ENCODE results near the gene BACH2.

The BACH2 gene

DNA sequence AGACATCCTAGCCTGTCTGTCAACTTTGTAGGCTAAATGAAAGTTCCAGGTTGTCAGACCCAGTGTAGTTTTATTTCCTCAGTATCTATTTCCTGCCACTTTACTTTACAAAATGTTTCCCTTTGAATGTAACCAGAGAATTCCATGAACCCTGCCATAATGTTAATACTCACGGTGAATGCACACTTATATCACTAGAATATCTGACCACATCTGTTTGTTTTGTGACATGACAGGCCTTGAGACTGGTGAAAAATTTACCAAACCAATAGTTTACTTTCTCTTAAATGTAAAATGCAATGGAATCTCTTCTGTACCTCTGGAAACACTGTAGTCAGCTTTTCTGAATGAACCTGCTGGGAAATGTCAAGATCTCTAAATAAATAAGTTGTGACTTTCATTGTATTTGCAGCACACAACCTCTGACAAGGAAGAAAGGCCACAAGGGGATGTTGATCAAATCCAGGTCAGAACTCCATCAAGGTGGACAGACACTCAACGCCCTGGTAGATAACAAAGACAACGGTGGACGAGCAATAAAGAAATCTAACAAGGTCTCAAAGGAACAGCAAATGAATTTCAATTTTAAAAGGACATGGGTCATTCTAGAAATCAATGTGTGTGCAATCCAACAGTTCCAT lies 59.2 kb downstream of the BACH2 start:
- DNase-seq (ENCODE audit: low read depth): no peak

DNA sequence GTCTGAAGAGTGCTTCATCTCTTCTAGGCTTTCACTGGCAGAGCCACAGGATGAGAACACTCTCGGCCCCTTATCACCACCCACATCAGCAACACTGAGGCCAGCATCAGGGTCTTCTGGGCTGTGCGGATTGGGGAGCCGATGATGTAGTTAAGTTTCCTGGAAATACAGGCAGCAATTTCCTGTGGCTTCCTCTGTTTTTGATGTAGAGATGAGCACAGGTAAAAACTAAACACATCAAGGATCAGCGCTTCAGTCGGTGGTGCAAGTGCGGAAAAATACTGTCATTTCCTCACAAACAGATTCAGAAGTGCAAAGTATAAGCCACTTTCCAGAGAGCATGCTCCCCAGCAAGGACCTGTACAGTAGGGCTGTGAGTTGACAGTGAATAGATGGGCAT lies 62.6 kb downstream of the BACH2 start:
- DNase-seq (ENCODE audit: low read depth): peak; percentile 38

DNA sequence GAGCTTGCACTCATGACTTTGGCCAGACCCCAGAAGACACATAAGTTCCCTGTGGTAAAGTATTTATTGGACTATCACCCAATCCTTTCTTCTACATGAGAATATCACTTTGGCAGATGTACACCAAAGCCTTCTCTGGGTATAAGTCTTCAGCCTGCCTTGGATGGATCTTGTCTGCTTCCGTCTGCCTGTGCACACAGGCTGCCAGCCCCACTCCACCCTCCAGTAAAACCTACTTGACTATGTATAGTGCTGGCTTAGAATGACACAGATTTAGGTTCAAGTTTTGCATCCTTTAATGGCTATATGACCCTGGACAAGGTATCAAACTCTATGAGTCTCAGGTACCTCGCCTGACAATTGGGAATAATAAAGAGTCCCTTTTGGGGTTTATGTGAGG lies 63.4 kb downstream of the BACH2 start:
- DNase-seq (ENCODE audit: low read depth): no peak

DNA sequence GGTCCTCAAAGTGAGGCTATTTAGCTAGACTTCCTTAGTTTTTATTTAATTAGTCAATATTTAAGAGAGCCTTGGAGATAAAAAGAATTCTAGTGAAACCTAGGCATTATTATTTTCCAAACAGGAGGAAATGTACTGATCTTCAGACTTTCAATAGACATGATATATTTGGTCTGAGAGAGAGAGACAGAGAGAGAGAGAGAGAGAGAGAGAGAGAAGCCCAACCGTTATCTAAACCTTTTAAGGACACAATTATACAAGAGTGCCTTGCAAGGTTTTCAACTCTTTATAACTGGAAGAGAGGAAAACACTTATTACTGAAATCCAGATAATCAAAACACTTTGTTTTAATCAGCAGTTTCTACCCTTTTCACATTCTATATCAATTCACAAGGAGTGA lies 64.8 kb downstream of the BACH2 start:
- no peak for DNase-seq (ENCODE audit: low read depth)

DNA sequence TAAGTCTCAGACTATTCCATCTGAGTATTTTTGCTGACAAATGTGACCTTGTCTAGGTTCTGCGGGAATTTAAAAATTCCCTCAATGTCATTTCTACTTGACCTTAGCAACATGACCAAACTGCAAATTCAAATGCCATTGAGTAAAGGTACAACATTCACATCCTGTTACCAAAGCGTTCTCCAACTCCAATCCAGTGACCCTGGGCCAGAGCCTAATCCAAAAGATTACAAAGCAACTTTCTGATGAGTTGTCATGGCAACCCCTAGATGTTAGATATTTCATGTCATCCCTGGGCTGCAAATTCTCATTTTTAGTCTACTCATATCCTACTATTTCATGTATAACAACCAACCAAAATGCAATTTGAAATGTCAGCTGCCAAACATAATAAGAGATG lies 65.3 kb downstream of the BACH2 start:
- DNase-seq (ENCODE audit: low read depth): no peak

DNA sequence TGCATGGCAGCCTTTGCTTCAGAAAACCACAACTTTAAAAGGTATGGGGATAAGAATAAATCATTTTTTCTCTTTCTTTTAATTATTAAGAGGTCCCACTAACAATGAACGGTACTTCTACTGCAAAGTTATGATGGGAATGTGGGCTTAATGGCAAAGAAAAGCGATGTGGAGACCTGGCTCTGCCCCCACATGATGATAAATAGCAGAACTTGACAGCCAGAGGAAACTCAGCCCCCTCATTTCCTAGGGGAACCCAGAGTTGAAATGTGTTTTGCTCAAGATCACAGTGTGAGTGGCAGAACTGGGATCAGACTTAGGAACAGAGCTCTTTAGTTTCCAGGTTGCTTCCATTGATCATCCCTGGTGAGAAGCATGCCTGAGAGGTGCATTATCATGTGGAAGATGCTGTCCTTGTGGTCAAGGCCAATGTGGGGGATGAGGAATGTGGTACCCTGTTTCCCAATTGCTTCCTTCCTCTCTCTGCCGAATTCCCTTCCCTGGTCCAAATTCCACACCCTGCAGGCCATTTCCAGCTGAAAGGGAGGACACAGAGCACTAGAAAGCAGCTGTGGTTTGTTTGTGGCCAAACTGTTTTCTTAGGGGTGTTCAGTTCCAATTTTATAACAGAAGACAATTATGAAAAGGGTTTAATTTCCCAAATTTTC lies 66.0 kb downstream of the BACH2 start:
- DNase-seq (ENCODE audit: low read depth): no peak

DNA sequence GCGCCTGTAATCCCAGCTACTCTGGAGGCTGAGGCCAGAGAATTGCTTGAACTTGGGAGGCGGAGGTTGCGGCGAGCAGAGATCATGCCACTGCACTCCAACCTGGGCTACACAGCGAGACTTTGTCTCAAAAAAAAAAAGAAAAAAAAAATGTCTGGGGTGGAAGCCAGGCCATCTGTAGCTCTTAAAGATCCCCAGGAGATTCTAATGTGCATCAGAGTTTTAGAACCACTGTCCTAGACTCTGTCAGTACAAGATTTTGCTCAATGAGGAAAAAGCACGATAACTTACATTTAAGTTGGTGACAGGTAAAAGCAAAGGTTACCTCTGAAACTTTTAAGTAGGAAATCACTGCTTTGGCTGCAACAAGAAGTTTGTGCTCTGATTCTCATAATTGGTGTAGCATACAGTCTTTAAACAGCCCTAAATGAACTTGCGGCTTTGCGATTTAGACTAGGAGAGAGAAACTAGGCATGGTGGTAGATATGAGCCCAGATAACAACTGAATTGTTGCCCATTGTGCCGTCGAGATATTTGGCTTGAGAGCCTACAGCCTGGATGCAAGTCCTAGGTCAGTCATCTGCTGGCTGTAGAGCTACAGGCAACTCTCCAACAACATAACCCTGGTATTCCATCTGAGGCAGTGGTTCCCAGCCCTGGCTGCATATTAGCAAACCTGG lies 67.2 kb downstream of the BACH2 start:
- DNase-seq (ENCODE audit: low read depth): no peak

DNA sequence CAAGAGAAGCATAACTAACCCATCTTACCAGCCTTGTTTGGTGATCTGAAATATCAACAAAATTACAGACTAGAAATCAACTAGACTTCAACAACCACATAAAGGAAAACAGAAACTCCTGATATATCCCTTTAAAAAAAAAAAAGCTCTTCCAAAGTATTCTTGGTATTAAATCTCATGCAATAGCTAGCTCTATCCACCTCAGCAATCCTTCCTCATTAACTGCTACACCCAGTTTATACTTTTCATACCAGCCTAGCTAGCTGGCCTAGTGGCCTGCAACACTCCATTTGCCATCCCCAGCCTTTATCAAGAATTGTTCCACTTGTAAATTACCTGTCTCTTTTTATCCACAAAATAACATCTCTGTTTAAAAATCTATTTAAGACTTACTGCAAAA lies 69.0 kb downstream of the BACH2 start:
- DNase-seq (ENCODE audit: low read depth): no peak

DNA sequence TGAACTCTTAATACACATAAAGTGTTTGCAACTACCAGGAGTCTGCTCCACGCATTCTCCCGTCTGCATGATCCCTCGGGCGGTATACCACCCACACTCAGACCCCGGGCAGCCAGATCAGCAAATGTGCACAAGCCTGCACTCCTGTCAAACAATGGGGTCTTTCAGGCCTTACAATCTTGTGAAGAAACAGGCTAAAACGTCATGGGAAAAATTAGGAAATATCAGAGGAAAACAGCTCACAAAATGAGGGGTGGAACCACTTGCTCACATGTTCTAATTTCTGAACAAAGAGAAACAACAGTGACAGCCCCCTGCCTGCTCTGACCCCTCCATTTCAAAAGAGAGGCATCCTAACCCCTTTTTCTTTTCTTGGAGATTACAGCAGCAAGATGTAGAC lies 69.4 kb downstream of the BACH2 start:
- no peak for DNase-seq (ENCODE audit: low read depth)

DNA sequence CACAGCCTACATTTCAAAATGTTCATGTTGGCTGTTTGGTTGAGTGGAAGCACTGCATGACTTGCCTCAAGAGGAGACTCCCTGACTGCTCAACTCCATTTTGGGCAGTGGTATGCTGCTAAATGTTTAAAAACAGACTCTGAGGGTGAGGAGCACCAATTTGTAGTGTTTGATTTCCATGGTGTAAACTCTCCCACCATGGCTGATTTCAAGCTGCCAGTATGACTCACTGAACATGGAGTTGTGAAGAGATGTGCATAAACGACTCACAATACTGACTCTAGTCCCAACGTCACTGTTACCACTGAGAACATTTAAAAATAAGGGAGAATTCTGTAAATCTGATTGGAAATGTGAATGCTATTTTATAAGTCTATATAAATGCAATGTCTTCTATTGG lies 70.4 kb downstream of the BACH2 start:
- DNase-seq (ENCODE audit: low read depth): no peak

DNA sequence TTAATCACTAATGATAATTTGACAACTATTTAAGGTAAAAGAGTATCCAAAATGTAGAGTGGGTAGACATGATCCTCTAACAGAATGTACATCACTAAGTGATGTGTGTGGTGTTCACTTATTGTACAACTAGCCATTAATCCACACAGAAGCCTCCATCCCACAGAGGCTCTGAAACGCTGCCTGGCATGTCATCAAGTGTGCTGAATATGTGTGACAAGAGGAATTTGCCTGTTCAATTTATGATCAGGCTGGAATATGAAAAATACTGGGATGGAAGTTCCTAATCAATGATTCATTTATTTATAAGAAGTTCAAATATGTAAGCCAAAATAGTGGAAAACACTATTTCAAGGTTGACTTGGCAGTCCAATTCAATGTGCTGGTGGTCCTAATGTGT lies 72.4 kb downstream of the BACH2 start:
- no peak for DNase-seq (ENCODE audit: low read depth)

DNA sequence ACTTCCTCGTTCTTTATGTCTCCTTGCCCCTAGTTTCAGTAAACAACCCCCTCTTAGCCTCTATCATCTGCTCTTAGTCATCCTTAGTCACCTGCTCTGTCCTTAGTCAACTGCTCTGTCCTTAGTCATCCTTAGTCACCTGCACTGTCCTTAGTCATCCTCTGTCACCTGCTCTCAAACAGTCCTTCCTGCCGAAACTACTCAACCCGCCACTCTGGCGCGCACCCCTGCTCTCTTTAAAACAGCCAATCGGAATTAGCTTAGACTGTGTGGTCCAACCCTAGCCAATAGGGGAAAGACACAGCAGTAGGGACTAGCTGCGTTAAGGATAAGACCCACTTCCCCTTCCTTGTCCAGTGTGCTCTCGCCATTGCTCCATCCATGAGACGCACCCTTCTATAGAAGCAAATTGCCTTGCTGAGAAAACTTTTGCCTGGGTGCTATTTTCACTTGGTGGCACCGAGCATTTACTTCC lies 73.9 kb downstream of the BACH2 start:
- no peak for DNase-seq (ENCODE audit: low read depth)

DNA sequence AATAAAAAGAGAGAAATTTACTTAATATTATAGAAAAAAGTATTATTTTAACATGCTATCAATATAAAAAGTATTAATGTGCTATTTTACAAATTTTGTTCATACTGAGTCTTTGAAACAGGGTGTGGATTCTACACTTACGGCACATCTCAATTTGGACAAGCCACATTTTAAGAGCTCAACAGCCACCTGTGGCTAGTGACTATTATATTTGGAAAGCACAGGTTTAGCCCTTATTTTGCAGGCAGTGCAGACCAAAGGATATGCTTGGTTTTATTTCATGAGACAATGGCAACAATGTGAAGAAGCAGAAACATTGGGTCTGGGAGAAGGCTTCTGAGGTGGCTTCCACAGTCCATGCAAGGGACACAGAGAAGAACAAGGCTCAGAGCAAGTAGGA lies 74.6 kb downstream of the BACH2 start:
- no peak for DNase-seq (ENCODE audit: low read depth)

DNA sequence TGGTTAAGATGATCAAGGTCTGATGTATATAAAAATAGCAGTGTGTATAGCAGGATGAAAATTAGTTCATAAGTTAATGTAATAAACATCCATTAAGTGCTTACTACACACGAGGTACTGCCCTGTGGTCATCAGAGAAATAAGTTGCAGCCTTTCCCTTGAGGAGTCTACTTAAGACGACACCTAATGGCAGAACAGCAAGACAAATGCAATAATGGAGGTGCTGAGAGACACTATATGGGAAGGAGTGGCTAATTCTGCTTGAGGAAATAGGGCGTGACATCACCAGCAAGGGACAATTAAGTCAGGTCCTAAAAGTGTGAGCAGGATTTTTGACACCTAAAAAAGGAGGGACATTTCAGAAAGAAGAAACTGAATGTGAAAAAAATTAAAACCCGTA lies 75.2 kb downstream of the BACH2 start:
- DNase-seq (ENCODE audit: low read depth): no peak

DNA sequence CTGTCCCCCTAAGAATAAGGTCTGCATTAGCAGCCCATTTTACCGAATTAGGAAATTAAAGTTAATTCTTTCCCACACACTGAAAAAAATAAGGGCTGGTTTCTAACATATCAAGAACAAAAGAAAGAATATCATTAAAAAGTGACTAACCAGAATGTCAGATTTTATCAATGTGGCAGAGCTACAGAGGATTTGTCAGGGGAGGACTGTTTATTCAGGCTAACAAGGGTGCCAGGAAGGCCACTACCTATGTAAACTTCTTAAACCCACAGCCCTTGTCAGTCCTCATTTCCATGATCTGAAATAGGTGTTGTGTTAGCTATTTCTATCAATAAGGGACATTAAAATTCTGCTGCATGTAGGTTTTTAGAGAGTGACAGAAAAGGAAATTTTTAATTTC lies 76.4 kb downstream of the BACH2 start:
- no peak for DNase-seq (ENCODE audit: low read depth)

DNA sequence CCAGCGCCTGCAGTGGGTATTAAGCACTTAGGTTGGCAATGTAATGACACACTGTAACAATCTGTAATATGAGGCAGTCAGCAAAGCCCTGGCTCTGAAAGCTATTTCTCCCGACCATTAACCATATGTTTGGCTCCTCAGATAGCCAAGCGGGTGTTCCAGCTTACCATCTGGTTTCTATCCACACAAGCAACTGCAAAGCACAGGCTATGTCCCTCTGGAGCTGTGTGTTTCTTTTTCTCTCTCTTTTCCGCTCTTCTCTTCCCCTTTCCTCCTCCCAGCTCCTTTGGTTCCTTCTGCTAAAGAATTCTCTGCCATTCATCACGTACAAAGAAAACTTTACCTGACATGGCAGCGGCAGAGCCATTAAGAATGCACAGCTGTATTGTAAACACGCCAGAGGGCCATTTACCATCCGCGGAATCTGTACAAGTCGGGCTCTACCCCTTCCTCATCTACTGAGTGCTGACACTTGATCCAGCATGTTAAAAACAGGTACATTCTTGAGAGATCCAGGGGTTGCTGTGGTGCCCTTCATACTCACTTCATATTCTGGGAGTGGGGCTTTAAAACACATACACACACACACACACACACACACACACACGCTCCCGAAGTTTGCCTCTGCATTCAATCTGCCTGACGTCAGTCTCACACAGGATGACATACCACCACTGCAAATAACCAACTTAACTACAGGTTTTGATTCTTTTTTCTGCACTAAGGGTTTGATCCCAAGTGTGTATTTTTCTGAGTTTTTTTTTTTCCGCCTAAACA lies 77.2 kb downstream of the BACH2 start:
- no peak for DNase-seq (ENCODE audit: low read depth)

DNA sequence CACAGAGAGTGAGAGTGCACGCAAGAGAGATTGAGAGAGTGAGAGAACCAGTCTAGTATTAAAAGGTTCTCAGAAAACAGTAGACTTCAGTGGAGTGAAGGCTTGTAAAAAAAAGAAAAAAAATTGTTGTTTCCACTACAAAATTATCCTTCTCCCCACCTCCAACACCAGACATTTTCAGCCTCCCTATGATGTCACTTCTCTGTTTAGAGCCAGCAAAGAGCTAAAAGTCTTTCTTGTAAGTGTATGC lies 77.8 kb downstream of the BACH2 start:
- no peak for DNase-seq (ENCODE audit: low read depth)

DNA sequence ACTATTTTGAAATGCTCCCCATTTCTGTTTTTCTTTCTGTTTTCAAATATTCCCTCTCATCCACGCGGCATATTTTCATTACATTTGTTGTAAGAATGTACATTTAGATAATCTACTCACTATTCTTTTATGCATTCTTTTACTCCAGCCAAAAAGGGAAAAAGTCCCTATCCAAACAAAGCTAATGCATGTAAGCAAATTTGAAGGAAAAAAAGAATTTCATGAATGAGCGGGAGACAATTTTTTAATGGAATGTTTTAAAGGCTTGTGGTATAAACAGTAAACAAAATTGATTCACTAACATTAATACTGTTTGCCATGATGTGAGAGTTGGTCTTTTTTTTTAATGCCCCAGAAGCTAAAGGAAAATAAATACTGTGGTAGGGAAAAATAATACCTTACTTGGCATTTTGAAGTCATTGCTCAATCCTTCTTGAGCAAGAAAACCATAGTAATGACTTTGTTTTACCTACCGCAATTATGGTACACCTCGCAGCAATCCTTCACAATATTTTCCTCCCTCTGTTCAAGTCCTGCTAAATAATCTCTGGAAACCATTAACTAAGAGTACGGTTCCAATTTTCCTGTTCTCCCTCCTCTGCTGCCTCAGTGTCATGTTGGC lies 79.0 kb downstream of the BACH2 start:
- no peak for DNase-seq (ENCODE audit: low read depth)

DNA sequence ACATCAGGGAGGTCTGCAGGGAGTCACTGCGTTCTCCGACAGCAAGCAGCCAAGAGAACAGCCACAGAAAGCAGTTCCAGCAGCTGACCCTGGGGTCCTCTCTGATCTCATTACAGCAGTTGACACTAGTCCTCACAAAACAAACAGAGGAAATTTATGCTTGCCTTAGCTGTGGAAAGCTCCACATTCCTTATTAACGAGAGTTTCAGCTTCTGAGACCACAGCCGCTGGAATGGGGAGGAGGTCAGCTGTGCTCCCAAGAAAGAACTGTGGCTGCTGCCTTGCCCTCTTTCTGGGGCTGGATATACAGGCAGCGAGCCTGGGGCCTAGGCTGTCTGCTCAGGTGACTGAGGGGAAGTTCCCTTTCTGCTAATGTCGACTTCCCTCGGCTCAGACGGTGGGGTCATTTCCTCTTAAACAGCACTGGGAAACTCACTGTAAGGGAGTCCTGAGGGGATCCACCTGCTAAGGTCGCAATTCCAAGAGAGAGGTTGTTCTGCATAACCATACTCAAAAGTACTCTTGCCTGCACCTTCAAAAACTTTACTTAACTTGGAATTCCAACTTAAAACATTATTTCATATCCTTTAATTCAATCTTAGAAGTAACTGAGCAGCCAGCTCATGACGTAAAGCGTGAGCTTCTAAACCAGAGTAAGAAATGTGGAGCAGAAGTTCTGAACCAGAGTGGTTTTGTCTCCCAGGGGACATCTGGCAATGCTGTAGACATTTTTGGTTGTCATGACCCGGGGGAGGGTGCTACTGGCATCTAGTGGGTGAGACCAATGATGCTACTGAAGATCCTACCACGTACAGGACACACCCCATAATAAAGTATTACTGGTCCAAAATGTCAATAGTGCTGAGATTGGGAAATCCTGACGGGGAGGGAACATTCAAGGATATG lies 80.3 kb downstream of the BACH2 start:
- no peak for DNase-seq (ENCODE audit: low read depth)

DNA sequence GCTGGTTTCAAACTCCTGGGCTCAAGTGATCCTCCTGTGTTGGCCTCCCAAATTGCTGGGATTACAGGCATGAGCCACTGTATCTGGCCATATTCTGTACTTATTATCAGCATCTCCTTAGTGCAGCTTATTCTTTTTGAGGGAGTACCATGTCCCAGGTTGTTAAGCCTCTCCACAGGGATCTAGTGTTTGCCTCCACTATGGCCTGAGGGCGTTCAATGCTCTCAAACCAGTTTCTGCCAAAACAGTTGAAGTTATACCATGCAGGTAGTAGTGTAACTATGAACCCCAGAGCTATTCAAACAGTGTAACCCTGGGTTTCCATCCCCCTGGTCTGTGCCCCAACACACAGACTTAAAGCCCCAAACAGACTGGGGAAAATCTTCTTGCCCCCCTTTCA lies 81.7 kb downstream of the BACH2 start:
- no peak for DNase-seq (ENCODE audit: low read depth)

DNA sequence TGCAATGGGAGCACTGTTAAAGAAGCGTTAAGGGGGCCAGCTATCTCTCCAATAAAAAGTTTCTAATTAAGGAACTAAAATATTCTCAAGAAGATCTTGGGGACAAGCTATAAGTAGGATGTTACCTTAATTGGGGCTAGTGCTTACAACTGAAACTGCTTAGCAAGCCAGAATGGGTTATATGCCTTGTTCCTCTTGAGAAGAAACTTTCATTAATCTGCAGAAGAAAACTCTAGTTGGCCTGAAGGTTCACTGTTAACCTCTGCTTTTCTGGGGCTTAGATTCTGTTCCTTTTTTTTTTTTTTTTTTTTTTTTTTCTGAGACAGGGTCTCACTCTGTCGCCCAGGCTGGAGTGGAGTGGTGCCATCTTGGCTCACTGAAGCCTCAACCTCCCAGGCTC lies 82.2 kb downstream of the BACH2 start:
- DNase-seq (ENCODE audit: low read depth): no peak

DNA sequence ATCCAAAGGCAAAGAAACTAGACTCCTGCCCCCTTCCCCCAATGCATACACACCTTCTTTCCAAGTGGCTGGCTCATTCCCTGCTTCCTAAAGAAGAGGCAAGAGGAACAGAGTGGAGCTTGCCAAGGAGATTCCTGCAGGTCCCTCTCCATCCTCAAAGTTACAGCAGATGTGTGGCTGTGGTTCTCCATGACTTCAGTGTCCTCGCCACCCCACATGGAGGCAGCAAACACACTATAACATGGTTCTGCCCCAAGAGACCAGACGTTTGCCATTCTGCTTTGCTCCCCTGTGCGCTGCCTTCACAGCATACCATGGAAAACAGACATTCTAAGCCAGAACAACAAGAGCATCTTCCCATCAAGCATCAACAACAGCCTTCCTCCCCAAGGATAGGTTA lies 84.4 kb downstream of the BACH2 start:
- DNase-seq (ENCODE audit: low read depth): no peak
